Activated CD8-positive, alpha-beta memory T cell treated with anti-CD3 and anti-CD28 coated beads, Interleukin-2, amount 50 U/mL, for 24 hours (primary cell): ENCODE measurements around the gene GHR.
"Not testable (repeated sequence)": the region's sequence is repeated elsewhere in the genome, so short reads cannot be mapped to it uniquely, and the experiment has no call there.

ENCODE experiments used
- DNase-seq: peaks from one replicate; pipeline ENCODE4 v3.0.0-alpha.2; 2020; ENCODE audit errors: extremely low read depth

The GHR gene

GRCh38 chr5:42569953-42570548 lies 146.8 kb downstream of the GHR start:
- no peak for DNase-seq

DNA sequence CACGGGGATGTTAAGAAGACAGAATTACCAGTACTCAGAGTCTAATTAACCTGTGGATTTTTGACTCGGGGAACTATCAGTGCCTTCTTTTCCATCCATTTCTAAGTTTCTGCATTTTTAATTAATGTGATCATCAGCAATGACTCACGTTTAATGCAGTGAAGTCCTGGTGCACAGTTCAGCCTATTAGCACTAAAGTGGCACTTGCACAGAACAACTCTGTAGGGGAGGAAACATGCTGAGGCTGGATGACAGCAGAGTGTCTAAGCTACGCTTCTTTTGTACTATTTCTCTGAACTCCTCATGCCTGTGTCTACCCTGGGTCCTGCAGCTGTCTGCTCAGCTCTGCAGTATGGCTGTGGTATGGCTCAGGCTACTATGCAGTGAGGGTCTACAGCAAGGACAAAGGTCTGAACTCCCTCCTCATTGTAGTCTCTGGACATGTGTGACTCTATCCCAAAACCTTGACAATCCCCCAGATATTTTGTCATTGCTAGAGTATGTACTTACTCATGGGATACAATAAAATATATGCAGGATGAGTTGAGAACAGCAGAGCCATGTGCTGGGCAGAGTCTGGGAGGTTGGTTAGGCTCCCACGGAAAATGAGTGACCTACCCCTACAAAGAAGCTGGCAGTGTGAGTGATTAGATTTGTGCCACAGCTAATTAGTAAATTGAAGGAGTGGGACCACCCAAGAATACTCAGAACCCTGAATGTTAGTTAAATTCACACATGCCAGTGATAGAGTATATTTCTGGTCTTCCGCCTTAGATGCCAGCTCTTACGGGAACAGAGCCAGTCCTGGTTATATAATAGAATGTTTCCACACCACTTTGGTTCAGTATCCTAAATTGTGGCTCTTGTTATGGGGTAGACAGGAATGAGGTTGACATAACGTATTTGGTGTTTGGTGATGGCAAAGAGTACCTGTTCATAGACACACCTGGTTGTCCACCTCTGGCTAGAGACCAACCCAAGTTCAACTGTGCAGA lies 148.0 kb downstream of the GHR start:
- DNase-seq, result no peak

DNA sequence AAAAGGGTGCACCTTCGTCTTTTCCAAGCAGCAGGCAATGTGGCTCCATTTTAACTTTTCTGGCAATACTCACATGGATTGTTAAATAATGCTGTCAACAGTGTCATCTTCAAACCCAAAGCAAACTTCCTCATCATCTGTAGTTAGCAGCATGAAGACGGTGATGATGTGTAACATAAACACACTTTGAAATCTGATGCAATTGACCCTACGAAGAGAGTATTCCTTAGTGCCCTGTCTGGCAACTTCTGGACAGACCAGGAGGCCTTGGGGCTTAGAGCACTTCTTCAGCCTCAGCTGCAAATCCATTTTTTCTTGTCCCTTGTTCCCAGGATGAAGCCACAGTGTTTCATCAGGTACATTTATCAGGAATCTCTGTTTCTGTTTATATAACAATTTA lies 149.1 kb downstream of the GHR start:
- DNase-seq, result no peak

GRCh38 chr5:42573386-42573785 lies 150.1 kb downstream of the GHR start:
- no peak for DNase-seq

- DNase-seq, result not testable (repeated sequence)
Observed at GRCh38 chr5:42575914-42576313, 152.7 kb downstream of the GHR start.

DNA sequence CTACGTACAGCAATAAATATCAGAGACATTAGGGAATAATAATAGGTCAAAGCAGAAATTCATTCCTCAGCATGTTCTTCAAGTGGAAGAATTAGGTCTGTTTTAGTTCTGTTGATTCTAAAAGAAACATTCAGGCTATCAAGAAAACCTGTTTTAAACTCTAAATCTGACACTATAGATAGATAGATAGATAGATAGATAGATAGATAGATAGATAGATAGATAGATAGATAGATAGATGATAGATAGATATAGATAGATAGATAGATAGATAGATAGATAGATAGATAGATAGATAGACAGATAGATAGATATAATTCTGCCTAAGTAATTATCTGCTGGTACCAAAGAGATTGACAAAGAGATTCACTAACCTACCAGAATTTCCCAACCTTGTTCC lies 155.7 kb downstream of the GHR start:
- not testable (repeated sequence) for DNase-seq

GRCh38 chr5:42579320-42579719 lies 156.1 kb downstream of the GHR start:
- DNase-seq, result no peak

DNA sequence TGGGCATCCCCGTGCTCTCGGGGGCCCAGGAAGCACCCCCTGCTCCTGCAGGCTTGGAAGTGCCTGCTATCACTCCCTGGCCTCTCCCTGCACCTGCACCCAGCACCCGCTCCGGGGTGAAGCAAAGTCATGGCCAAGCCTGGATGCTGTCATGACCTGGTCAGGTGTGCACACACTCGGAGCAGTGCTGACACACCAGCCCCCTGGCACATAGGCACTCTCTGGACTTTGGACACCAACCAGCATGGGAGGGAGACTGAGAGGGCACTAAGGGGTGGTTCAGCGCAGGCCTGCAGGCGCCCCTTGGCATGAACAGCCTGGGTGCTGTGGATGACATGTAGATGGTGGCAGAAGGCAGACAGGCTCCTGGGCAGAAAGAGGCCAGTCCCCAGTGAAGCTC lies 158.6 kb downstream of the GHR start:
- no peak for DNase-seq

DNA sequence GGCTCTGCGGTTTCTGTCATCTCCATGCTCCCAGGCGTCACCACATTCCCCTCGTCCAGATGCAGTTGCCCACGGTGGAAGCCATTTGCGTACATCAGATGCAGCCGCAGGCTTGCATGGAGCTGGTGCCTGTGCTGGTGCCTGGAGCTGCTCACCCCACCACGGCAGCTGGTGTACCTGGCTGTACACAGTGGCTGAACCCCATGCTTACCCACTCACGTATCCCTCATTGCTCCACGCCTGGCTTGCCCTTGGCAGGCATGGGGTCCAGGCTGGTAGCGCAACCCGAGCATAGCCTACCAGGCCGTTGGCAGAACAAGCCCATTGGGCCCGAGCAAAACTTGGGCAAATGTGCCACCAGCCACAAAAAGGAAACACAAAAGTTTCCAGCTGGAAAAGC lies 159.5 kb downstream of the GHR start:
- DNase-seq, result no peak

DNA sequence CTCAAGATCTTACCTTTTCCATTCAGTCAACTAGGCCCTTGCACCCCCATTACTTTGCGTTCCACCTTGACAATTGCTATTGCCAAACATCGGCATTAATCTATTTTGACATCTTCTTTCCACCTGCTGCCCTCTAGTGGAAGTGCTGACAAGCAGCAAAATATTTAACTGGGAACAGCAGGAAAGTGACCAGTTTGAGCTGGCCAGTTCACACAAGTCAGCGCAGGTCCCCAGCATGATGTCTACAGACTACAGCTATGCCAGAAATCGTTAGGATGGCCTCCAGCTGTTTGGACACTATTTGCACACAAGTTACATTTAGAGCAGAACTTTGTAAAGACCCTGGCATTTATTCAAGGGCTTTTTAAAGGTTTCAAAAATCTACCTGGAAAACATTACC lies 160.1 kb downstream of the GHR start:
- no peak for DNase-seq

DNA sequence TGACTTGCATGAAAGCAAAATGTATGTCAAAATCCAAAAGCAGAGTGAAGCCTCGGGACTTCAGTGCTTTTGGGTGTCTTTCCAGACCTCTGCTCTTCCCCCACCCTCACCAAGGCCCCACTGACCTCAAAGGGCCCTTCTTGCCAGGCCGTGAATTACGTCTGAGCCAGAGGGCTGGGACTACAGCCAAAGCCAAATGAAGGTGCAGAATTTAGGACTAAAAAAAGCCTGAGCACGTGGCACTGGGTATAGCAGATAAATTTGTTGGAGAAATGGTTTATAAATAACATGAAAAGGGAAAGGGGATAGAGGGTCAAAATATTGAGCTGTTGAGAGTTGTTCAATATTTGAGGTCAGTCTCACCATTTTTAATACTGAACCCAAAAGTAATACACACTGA lies 163.4 kb downstream of the GHR start:
- DNase-seq, result no peak

DNA sequence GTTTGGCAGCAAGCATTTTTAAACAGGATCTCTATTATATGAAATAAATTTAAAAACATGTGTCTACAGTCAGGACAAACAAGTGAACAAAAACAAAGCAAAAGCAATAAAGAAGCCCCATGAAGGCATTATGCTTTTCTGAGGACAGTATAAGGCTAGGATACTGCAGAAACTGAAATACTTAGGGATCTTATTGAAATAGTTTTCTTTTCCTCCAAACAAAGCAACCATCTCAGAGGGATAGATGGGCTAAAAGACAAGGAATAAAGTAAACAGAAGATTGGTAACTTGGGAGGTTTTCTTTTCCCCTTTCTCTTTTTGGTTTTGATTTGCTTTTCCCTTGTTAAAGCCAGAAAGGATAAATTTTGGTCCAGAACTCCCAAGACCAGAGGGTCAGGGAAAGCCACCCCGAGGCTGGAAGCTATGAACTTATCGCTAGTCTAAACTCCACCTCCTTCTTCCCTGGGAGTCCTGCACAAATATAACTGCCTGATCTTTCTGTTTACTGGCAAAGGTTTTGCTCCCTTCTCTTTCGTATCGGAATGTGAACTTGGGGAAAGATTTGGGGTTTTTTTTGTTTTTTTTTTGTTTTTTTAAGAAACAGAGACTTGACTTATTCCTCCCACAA lies 164.0 kb downstream of the GHR start:
- DNase-seq, result no peak

DNA sequence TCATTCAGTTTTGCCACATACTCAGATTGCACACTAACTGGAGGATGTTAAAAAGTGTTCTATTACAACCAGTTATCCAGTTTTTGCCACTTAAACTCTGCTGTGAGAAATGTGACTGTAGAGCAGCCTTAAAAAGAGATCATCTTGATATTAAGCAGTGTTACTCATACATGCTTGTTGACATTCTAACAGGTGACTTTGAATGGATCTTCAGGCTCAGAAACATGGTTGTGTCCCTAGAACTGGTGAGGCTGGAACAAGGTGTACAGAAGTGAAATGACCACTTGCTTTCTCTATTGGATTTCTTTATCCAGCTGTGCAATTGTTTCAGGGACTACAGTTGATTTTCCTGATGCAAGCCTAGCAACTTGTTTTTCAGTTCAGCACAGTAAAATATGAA lies 167.3 kb downstream of the GHR start:
- DNase-seq, result no peak

- DNase-seq, result no peak
Observed at GRCh38 chr5:42591015-42591414, 167.8 kb downstream of the GHR start.

- no peak for DNase-seq
Observed at GRCh38 chr5:42592401-42593140, 169.3 kb downstream of the GHR start.

DNA sequence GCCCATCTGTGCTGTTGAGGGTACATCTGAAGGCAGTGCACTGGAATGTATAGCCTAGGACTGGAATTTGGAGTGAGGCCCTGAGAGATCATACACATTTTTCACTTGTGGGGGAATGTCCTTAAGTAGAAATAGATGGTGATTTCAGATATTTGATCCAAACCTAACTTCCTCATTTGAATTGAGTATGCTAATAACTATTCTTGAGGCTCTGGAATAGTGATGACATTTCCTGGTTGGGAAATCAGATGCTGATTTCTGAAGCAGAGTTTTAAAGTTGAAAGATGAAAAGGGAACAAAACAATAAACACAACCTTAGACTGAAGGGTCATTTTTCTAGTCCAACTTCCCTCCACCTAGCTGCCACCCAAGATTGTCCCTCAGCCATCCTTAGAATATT lies 170.4 kb downstream of the GHR start:
- DNase-seq, result no peak

DNA sequence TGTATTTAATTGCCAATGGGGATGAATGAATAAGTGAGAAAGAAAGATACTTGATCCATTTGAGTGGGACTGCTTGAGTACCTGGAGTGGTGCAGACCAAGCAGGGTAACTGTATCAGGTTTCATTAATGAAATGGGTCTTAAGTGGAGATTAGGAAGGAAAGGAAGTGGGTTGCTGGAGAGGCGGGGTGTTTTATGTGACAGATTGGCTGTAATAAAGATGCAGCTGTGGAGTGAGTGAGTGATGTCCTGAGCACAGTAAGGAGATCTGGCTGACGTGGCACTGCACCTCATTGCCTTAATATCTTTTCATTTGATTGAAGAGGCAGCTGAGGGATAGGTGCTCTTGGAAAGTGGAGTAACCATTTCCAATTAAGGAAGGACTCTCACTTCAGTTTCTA lies 172.4 kb downstream of the GHR start:
- DNase-seq, result no peak

DNA sequence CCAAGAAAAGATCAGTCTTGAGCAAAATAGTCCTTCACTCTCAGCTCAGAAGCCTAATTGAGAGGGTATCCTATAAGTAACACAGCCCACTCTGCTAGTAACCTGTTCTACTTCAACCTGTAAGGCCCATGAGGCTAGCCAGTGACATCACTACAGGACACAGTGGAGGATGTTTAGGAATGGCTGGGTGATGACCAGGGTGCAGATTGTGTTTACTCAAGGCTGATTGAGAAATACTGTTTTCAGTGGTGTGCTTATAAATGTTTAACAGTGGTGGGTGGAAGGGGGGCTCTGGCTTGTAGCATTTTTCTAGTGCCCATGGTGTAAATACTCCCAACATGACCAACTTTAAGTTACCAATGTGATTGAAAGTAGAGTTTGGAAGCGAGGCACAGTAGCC lies 173.6 kb downstream of the GHR start:
- DNase-seq, result no peak

DNA sequence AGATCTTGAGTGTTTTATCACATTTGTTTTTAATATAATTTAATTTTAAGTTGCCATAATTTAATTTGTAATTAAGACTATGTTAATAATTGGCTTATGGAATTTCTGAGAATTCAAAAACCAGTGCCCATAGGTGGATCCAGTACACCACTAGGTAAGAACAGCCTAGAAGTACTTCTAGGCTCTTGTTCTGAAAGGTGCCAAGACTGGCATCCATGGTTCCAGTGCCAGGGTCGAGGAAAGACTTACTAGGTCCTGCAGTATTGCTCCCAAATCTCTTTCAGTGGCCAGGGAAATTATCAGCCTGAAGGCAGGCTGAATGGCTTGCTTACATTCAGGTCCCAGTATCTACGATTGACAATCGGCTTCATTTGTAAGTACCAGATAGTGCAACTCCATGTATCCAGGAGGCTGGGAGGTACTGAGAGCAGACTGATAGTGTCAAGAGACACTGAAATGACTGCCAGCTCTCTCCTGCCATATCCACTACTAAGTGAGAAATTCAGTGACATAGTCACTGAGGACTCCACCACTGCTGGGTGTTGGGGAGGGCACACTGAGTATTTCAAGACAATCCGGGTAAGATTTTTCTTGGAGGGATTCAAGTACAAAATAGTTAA lies 174.2 kb downstream of the GHR start:
- DNase-seq, result no peak

DNA sequence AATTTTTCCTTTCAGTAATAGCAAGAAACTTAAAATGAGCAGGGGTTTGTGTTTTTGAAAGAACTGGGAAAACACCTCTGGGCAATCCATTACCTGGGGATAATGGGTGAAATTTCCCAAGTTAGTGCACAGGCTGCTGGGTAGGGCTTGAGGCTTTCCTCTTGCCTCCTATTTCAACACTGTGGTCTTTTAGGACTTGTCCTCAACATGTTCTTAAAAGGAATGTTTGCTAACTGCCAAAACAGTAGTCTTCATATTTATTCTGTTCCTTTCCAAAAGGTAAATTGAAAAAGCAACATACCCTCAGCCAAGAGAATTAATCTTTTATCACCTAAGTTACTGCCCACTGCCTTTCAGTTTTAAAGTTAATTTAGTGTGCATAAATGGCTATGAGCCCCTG lies 175.1 kb downstream of the GHR start:
- no peak for DNase-seq

DNA sequence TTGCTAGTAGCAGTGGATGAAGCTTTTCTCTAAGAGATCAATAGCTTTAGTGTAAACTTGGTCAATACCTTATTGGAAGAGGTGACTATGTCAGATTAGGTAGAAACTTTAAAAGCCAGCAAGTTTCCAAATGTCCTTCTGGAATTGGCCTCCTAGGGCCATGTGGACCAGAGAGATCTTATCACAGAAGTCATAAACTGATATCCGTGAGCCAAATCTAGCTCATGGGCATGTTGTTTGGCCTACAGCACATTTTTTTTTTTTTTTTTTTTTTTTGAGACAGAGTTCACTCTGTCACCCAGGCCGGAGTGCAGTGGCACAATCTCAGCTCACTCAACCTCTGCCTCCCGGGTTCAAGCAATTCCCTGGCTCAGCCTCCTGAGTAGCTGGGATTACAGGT lies 175.9 kb downstream of the GHR start:
- no peak for DNase-seq

DNA sequence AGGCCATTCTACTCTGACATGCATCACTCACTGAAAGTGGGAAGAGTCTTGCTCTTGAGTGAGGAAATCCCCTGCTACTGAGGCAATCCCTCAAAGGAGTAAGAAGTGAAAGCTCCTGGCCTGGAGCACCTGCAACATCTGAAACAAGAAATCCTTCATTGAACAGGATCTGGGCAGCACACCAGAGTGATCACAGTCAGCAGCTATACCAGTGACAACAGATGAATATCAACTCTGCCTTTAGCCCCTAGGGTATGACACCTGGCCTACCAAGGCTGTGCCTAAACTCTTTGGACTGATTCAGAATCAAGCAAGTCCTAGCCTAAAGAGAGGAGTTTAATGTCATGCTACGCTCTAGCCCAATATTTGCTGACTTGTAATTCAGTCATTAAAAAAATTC lies 177.2 kb downstream of the GHR start:
- no peak for DNase-seq
